GM08714 (cell line): ENCODE results near the gene NR2F2.
A peak's percentile ranks its signal among the peaks of the same experiment; 100 is the strongest.

Experiments
- H3K4me3 ChIP-seq: fragments of 200-500 bp; sonication (Bioruptor generic); 2 replicates; pipeline ENCODE4 v1.5.1; 2014; ENCODE audit warnings: mild to moderate bottlenecking, low read length, inconsistent platforms
- ZNF274 ChIP-seq: IDR thresholded peaks from 2 replicates; pipeline ENCODE4 v1.6.1; 2012; ENCODE audit warnings: mild to moderate bottlenecking, low read depth, low read length

Gene NR2F2

DNA sequence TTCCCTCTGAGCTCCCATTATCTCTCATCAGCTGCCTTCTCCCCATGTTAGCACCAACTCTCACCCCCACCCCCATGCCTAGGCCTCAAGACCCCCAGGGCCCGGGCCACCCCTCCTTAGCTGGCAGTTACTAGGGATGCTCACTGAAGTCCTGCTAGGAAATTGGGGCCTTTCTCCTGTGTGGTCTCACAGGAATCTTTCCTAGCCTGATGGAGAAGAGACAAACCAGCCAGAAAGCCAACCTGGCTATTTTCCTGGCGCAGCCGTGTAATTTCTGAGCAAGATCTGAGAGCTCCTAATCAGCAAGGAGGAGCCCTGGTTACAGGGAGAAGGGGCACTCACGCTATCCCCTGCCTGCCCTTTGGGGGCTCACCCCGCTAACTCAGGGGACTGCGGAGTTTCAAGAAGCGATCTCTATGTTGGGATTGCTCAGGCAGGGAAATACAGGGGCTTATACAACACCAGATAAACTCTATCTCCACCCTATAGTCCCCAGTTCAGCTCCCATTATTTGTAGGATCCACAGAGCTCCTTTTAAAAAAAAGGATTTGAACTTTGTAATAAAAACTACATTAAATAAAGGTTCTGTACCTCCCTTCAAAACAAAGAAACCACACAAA lies 25.2 kb downstream of the NR2F2 start:
- H3K4me3 ChIP-seq, result no peak overlapping the region
- TF ChIP-seq ZNF274, result no peak

DNA sequence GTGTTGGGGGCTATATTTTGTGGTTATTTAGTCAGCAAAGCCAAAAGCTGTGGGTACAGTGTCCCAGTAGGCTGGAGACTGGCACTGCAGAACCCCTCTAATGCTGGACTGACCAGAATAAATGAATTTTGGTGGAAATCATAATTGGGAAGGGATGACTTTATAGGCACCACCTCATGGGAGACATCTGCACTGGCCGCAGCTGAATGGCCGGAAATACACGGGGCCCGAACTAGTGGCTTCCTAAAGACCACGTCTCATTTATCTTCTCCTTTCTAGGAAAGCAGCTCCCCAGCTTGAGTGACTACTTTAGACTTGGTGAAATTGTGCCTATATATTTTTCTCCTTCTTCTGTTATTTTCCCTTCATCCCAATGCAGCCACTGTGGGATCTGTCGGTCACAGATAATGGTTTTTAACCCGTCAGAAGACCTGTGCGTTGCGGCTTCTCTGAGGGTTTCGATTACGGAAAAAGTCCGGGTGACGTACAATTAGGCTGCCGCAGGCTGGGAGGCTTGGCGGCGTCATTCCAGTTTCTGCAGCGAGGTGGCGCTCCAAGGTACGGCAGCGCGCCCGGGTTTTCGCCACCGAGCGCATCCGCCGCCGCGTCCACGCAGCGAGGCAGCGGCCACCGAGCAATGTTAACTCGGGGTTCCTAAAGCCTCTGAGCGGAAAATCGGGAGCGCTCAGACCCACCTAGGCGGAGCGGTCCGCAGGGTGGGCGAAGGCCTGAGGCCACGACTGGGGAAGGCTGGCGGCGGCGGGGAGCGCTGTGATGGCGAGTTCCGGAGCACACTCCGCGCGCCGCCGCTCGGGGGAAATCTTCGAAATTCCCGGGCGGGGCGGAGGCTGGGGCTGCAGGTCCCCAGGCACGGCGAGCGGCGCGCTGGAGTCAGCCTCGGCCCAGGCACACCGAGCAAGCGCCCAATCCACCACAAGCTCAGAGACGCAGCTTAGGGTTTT lies 26.3 kb downstream of the NR2F2 start:
- no peak for TF ChIP-seq ZNF274
- H3K4me3 ChIP-seq, result peak overlapping the region; percentile 50

DNA sequence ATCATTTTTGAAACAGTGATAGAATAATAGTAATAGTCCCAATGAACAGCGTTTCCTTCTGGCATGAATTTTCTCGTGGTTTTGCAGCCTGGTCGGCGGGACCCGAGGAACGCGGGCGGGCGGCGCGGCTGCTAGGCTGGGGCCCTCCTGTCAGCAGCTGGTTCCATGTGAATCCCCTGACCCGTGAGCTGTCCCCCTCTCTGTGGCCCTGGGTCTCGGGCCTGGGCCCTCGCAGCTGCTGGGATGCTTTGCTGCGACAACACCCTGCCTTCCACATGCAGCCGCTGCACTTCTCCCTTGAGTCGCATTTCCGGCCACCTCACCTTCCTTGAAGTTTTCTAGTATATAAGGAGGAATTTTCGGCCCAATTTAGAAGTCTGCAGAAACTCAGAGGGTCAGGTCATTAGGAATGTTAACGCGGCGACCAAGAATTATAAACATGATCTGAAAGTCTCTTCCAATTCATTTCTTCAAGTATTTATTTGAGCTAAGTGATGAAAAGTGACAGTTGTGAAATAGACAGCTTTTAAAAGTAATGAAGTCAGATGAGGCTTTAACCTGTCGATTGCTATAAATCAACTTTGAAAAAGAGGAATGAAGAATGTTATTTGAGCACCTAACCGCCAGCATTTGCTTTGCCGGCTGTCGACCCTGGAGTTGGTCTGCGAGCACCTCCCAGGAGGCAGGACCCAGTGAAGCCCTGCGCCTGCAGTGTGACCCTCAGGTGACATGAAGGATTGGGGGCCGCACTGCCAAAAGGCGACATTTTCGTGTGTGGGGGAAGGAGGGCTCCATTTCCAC lies 27.7 kb downstream of the NR2F2 start:
- peak overlapping the region; percentile 50; the same call in 1 of the 2 replicates for H3K4me3 ChIP-seq
- TF ChIP-seq ZNF274, result no peak

DNA sequence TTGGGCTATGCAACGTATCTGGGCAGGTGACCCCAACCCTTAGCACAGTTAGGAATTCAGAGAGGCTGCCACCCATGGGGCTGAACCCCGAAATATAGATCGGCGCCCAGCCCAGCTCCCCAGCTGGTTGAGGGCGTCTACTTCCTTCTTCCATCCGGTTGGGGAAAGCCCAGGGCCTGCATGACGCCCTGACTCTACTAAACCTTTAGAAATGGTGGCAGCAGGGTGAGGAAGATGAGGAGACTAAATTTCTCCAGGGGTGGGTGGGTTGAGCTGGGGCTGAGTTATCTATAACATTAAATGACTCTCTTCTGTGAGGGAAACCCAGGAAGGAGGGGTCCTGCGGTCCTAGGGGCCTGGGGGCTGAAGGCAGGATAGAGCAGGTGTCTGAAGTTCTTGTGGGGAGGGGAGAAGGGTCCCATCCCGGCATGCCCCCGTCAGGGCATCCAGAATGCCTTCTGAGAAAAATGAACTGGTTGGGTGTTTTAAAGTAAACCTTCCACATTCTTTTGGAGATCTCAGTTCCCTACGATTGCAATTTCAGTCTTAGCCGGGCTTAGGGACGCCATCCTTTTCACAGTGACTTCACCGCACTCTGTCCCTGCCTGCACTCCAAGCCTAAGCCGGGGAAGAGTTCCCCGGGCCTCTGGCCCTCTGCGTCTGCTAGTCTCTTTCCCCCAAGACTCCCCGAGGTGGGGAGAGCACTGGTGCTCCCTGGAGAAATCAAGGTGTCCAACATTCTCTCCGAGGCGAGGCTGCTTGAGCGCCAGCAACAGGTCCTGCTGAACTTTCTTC lies 28.5 kb downstream of the NR2F2 start:
- no peak for TF ChIP-seq ZNF274
- H3K4me3 ChIP-seq, result no peak overlapping the region

DNA sequence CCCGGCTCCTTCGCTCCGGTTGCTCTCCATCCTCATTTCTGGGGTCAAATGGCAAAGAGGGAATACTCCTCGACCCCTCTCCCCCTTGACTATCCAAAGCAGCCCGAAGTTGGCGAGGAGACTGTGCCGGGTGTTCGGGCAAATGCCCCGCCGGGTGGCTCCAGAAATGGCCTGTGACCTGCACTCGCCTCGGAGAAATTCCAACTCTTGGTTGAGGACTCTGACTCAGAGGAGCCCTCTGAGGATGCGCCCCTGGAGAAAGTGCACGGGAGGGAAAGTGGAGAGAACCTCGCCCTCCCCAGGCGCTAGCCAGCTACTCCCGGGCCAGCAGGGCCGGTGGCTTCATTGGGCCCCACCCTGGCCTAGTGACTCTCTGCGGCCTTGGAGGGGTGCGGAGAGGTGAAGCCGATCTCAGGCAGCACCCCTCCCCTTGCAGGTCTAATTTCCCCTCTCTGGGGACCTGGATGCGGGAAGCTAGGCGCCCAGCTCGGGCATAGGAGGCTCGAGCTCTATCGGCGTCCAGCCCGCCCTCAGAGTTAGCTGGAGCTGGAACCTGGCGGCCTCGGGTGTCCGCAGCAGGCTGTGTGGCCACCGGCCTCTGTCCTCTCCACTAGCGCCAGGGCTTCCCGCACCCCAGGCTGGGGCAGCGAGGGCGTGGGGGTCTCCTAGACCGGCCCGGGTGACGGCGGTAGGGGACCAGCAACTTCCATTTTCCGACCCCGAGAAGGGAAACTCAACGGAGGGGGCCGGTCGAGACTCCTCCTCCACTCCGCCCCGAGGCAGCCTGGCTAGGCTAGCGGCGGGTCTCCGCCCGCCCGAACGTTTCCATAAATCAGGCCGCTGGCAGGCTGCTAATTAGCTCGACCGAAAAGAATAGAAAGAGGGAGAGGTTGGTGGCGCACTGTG lies 29.4 kb downstream of the NR2F2 start:
- no peak for TF ChIP-seq ZNF274
- no peak overlapping the region for H3K4me3 ChIP-seq

DNA sequence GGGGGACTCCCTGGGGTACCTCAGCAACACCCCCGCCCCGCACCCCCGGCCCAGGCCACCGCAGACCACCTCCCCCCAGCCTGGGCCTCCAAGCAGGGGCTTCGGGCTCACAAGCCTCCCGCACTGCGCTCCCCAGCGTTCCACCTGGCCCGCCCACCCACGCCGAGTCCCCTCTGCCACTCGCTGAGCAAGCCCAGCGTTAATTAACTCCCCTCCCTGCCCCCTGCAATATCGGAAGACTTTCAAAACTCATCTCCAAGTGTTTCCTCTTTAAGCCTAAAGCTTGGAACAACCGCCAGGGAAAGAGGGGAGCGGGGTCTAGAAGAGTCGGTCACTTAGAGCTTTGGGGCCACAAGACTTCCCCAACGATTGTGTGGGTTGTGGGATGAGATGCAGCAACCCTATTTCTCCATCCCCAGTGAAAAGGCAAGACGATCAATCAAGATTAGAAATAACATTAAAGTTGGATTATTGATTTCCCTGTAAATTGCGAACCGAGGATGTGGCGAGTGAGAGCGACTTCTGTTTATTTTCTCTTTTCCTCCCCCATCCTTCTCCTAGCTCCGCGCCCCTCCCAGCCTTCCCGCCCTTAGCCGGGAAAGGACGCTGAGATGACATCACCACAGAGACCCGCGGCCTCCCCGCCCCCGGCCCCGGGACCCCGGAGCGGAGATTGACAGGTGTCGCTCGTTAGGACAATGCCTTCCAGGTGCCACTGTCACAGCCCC lies 30.2 kb downstream of the NR2F2 start:
- H3K4me3 ChIP-seq, result no peak overlapping the region
- TF ChIP-seq ZNF274, result no peak

DNA sequence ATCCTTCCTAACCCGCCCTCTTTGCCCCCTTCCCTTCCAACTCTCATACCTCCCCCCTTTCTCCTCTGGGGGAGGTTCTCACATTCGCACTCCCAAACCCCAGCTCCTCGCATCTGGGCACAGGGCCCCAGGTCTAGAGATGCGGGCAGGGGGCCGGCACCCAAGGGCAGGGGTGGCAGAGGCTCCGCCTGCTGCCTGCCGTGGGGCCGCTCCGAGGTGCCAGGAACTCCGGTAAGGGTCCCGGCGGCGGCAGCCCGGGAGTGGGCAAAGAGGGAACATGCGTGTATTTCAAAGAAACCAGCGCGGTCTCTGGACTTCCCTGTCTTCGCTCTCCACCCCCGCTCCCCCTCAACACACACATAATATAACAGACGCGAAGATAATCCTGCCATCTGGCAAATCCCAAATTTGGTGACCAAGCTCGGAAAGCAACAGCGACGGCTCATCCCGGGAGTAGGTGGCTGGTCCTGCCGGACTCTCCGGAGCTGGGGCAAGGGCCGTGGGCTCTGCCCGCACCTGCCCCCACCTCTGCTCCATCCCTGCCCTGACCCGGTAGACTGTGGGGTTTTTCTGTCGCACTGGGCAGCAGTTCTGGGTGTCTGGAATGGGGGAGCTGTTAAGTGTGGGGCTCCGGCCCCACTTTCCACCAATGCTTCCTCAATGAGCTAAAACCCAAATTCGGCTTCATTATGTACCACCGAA lies 31.0 kb downstream of the NR2F2 start:
- no peak overlapping the region for H3K4me3 ChIP-seq

DNA sequence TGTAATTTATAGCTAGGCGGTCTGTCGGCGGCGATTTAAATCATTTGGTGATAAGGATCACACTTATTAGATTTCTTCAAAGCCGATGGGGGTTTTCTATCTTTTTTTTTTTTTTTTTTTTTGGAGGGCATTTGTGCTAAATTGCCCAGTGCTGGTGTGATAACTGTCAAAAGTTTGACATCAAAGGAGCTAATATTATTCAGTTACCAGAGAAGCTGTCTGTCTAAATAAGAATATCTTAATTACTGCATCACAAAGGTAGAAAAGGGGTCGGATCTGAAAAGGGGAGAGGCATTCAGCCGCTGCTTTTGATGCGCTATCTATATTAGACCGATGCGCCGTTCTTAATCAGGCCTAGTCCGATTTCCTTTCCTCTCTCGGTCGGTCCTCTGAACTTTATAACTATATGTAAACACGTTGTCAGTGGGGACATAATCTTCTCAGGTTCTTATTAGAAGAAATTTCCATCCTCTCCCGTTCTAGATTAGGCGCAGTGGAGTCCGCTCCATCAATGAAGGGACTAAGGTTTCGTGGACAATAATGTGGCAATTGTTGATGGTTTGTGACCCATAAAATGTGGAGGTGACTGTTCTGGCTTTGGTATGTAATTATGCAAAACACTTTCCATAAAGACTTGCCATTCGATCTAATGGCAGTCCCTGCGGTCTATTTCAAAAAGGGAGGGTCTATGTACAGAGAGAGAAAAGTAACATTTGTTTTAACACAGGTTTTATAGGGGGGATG lies 31.7 kb downstream of the NR2F2 start:
- no peak for TF ChIP-seq ZNF274
- no peak overlapping the region for H3K4me3 ChIP-seq

More for the DNA sequence above, 31.0 kb downstream of the NR2F2 start:
- no peak for TF ChIP-seq ZNF274

DNA sequence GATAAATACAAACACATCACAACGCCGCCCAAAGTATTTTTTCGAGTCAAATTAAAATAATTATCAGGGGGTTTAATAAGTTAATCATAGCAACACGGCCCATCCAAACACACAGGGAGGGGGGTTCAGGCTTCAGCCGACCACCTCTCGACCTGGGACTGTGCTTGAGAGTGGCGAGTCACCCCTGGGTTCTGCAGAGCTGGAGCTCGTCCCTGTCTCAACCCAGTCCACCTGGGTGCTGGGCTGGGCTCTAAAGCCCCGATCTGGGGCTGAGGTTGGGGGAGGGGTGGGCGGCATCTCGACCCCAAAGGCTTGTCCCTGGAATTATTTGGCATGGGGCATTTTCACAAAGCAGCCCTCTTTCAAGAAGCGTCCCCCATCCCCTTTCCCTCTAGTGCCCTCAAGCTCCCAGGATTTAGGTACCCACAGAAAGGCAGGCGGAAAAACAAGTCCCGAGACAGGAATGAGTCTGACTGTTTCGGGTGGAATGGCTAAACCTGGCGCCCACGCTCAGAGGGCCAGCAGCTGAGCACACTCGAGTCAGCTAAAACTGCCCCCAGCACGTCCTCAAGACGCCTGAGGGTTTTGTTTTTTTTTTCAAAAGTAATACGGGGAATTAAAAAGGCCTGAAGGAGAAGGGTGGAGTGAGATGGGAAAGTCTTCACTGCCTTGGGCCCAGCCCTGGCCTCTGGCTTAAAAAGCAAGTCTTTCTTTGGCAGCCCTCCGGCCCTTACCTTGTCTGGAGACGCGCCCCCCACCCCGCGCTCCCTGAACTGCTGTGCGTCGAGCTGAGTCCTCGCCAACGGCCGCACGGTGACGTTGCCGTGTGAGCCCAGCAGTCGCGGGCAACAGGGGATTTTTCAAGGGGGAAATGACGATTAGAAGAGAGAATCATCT lies 32.5 kb downstream of the NR2F2 start:
- no peak for TF ChIP-seq ZNF274
- no peak overlapping the region for H3K4me3 ChIP-seq

DNA sequence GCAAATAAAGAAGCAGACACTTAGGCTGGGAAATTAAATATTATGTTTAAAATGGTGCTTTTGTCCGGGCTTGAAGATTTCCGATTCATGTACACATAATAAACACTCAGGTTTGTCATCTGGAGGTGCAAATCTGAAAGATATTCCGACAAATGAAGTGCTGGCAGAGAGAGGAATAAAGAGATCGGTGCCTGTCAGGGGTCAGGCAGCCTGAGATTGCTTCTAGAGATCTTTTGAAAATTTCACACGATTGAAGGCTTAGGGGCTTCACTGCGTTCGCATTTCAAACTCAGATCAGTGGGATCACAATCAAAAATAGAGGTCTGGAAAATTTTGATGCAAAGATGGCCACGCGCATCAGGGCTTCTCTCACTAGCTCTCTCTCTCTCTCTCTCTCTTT lies 33.2 kb downstream of the NR2F2 start:
- no peak for TF ChIP-seq ZNF274
- no peak overlapping the region for H3K4me3 ChIP-seq
